Skin of body (tissue), 3 donors: ENCODE measurements around the gene CDH3. TPM values are rescaled to one million over a fixed set of nuclear protein-coding genes. Genes with fewer than 3 reads are reported as not detected.

ENCODE experiments used
- DNase-seq: peaks from one replicate; lab custom pipeline; 2025; lab: John Stamatoyannopoulos, UW
- small RNA-seq: library from RNA; depleted of rRNA; stranded (forward); fragments of <200 nt; gene quantifications from one replicate; pipeline ENCODE3, GENCODE V24; 2014; ENCODE audit warnings: low replicate concordance
- total RNA-seq: library from RNA; depleted of rRNA; stranded (reverse); fragments of >200 nt; gene quantifications from one replicate; pipeline ENCODE4 v1.2.3, GENCODE V29; 2014

Gene CDH3
- total RNA-seq, 1 donor from 2014 or later, result 41.4 TPM

GRCh38 chr16:68737046-68737729, 92.1 kb downstream of the CDH3 start, which contains the start of gene CDH1:
Gene CDH1, plus strand, starts transcription at chr16:68737292. Its CDS starts 124 bp downstream, at chr16:68737416.
- DNase-seq, result no peak

- DNase-seq, result no peak
Measured at GRCh38 chr16:68737730-68738629, 92.9 kb downstream of the CDH3 start.

GRCh38 chr16:68739964-68740627, 95.0 kb downstream of the CDH3 start:
- no peak for DNase-seq

- no peak for DNase-seq
Measured at GRCh38 chr16:68740628-68741346, 95.7 kb downstream of the CDH3 start.

- DNase-seq, result no peak
Measured at GRCh38 chr16:68743664-68744063, 98.6 kb downstream of the CDH3 start.

GRCh38 chr16:68744744-68745280, 99.7 kb downstream of the CDH3 start:
- peak; percentile 29 for DNase-seq

- no peak for DNase-seq
Measured at GRCh38 chr16:68746951-68747350, 101.8 kb downstream of the CDH3 start.

GRCh38 chr16:68749432-68749831, 104.3 kb downstream of the CDH3 start:
- DNase-seq, result no peak

Small RNAs within 50 kb of the gene (small RNA-seq; reads per million reads assigned to genes)
- gene HSPE1P5, result not detected
- gene RF01233, result not detected
- not detected for gene RNA5SP429

Other genes with a start within 250 kb of the CDH3 start
- 6.7 TPM for gene SMPD3, start 196.8 kb upstream of the CDH3 start, total RNA-seq
- gene ZFP90, start 106.0 kb upstream of the CDH3 start, total RNA-seq, result 24.8 TPM
- gene CDH1, start 92.0 kb downstream of the CDH3 start, total RNA-seq, result 83.0 TPM
- gene TANGO6, start 198.2 kb downstream of the CDH3 start, total RNA-seq, result 11.5 TPM